RWPE2 (cell line): ENCODE data around the gene MYD88.
"Not testable (repeated sequence)": the region's sequence is repeated elsewhere in the genome, so short reads cannot be mapped to it uniquely, and the experiment has no call there.

Source experiments
- ATAC-seq: fragments of 200-7000 bp; cut with Tn5 transposase; 3 replicates; pipeline ENCODE4 v1.9.1; 2021; ENCODE audit warnings: low read depth
- DNase-seq: peaks from one replicate; pipeline ENCODE4 v3.0.0-alpha.2; 2020; ENCODE audit warnings: low spot score
- H3K27ac ChIP-seq: fragments of 450-650 bp; 2 replicates; pipeline ENCODE4 v1.5.1; 2017; ENCODE audit warnings: mild to moderate bottlenecking; ENCODE audit not compliant: poor library complexity, severe bottlenecking
- H3K27me3 ChIP-seq: fragments of 250-450 bp; sonication (Bioruptor Pico); 2 replicates; pipeline ENCODE4 v1.5.1; 2021; ENCODE audit warnings: mild to moderate bottlenecking, moderate library complexity; ENCODE audit not compliant: insufficient read depth, poor library complexity, severe bottlenecking
- H3K36me3 ChIP-seq: fragments of 250-450 bp; sonication (Bioruptor Pico); 2 replicates; pipeline ENCODE4 v1.5.1; 2020; ENCODE audit warnings: low read depth, mild to moderate bottlenecking, moderate library complexity
- H3K4me1 ChIP-seq: fragments of 250-450 bp; sonication (Bioruptor Pico); 2 replicates; pipeline ENCODE4 v1.5.1; 2021; ENCODE audit warnings: mild to moderate bottlenecking, moderate library complexity; ENCODE audit not compliant: insufficient read depth, poor library complexity, severe bottlenecking
- H3K4me3 ChIP-seq: fragments of 250-450 bp; sonication (Bioruptor Pico); 2 replicates; pipeline ENCODE4 v1.5.1; 2021; ENCODE audit warnings: mild to moderate bottlenecking, moderate library complexity; ENCODE audit not compliant: severe bottlenecking
- H3K9me3 ChIP-seq: fragments of 250-450 bp; sonication (Bioruptor Pico); 2 replicates; pipeline ENCODE4 v1.5.1; 2021; ENCODE audit warnings: mild to moderate bottlenecking, moderate library complexity; ENCODE audit not compliant: severe bottlenecking
- TF ChIP-seq, protein P1 (sequence below): fragments of 450-650 bp; IDR thresholded peaks from one replicate; pipeline ENCODE4 v1.5.1; 2017; ENCODE audit warnings: mild to moderate bottlenecking, moderate library complexity; ENCODE audit not compliant: poor library complexity, severe bottlenecking

MYD88 gene

DNA sequence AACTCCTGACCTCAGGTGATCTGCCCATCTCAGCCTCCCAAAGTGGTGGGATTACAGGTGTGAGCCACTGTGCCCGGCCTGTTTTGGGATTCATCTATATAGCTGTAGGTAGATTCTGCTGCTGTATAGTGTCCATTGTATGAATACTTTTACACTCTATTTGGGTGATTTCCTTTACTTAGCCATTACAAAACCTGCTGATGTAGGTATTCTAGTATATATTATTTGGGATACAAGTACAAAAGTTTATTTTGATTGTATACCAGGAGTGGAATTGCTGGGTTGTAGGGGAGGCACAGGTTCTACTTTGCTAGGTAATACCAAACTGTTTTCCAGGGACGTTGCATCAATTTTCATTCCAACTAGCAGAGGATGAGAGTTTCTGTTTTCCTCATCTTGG, 17.4 kb downstream of the MYD88 start:
- no peaks in the 10 kb centered on the region for H3K9me3 ChIP-seq
- no peak overlapping the region for H3K4me3 ChIP-seq
- TF ChIP-seq, protein P1, sequence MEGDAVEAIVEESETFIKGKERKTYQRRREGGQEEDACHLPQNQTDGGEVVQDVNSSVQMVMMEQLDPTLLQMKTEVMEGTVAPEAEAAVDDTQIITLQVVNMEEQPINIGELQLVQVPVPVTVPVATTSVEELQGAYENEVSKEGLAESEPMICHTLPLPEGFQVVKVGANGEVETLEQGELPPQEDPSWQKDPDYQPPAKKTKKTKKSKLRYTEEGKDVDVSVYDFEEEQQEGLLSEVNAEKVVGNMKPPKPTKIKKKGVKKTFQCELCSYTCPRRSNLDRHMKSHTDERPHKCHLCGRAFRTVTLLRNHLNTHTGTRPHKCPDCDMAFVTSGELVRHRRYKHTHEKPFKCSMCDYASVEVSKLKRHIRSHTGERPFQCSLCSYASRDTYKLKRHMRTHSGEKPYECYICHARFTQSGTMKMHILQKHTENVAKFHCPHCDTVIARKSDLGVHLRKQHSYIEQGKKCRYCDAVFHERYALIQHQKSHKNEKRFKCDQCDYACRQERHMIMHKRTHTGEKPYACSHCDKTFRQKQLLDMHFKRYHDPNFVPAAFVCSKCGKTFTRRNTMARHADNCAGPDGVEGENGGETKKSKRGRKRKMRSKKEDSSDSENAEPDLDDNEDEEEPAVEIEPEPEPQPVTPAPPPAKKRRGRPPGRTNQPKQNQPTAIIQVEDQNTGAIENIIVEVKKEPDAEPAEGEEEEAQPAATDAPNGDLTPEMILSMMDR, result no peak
- H3K27me3 ChIP-seq, result no peaks in the 10 kb centered on the region
- no peak for DNase-seq
- H3K27ac ChIP-seq, result peak overlapping the region; percentile 90
- H3K36me3 ChIP-seq, result no peaks in the 10 kb centered on the region
- H3K4me1 ChIP-seq, result peaks cover 62% of the 10 kb centered on the region
- ATAC-seq, result no peak

DNA sequence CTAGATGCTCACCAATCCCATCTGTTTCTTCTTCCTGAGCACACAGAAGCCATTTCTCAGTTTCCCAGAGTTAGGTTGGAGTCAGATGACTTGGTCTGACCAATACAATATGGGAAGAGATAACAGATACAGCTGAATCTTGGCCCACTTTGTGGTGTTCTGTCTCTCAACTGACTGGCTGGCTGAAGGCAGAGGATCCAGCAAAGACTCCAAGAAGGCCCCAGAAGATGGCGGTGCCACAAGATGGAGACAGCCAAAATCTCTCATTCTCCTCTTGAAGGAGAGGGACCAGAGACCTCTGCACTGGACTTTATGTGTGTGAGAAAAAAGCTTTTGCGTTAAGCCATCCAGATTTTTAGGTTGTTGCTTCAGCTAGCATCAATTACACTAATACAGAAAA, 18.7 kb downstream of the MYD88 start:
- Histone ChIP-seq H3K9me3 (no peaks in the 10 kb centered on the region), H3K4me1 (peaks cover 50% of the 10 kb centered on the region), H3K36me3 (no peaks in the 10 kb centered on the region), H3K27me3 (no peaks in the 10 kb centered on the region), H3K4me3 (no peak overlapping the region), H3K27ac (peak overlapping the region; percentile 90)
- no peak for DNase-seq
- no peak for ATAC-seq
- TF ChIP-seq, protein P1, result no peak

DNA sequence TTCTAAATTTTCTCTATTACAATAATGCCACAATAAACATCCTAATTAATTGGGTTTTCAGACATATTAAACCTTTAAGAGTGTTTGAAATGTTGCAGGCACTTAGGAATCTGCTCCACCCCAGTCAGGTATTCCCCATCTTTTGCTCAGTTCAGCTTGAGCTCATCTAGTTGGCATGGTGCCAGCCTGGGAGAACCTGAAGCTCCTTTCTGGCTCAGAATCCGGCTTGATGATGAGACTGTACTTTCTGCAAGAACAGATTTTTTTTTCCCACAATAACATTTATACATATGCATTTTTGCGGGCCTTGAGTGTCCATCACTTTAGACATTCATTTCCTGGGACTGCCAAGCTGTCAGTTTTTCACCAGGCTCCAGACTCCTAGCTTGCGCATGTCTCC, 19.1 kb downstream of the MYD88 start:
- no peaks in the 10 kb centered on the region for H3K27me3 ChIP-seq
- no peak overlapping the region for H3K4me3 ChIP-seq
- ATAC-seq (peak; percentile 75), DNase-seq (peak; percentile 94)
- TF ChIP-seq, protein P1, result no peak
- peaks cover 45% of the 10 kb centered on the region for H3K4me1 ChIP-seq
- no peaks in the 10 kb centered on the region for H3K9me3 ChIP-seq
- H3K27ac ChIP-seq, result peak overlapping the region; percentile 90
- H3K36me3 ChIP-seq, result no peaks in the 10 kb centered on the region

DNA sequence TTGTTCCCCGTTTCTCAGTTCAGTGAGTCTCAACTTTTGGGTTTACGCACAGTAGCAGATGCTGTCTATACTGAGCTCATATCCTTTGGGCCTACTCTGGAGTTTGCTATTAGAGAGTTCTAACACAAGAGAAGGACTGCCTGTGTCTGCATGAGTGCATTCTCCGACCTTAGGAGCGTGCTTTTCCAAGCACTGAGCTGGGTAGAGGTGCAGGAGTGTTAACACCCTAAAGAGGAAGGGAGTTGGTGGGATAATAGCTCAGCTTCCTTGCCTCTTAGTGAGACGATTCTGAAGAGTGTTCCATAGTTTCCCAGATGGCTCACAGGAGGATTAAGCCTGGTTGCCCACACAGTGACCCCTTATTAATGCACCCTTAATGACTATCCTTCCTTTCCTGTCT, 20.0 kb downstream of the MYD88 start:
- TF ChIP-seq, protein P1, result no peak
- no peak for ATAC-seq
- Histone ChIP-seq H3K27me3 (no peaks in the 10 kb centered on the region), H3K36me3 (no peaks in the 10 kb centered on the region), H3K4me1 (peaks cover 36% of the 10 kb centered on the region), H3K27ac (peak overlapping the region; percentile 90), H3K9me3 (no peaks in the 10 kb centered on the region), H3K4me3 (no peak overlapping the region)
- no peak for DNase-seq

DNA sequence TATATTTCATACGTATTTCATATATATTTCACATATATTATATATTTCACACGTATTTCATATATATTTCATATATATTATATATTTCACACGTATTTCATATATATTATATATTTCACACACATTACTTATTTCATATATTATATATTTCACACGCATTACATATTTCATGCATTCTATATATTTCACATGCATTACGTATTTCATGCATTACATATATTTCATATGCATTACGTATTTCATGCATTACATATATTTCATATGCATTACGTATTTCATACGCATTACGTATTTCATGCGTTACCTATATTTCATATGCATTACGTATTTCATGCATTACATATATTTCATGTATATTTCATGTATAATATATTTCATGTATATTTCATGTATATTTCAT, 22.2 kb downstream of the MYD88 start:
- H3K36me3 ChIP-seq, H3K27ac ChIP-seq, ATAC-seq, H3K9me3 ChIP-seq, DNase-seq, H3K27me3 ChIP-seq, H3K4me3 ChIP-seq: not testable (repeated sequence)
- H3K4me1 ChIP-seq, result peaks cover 21% of the 10 kb centered on the region
